Stimulated activated CD4-positive, alpha-beta T cell treated with anti-CD3 and anti-CD28 coated beads, Interleukin-1b, Interleukin-23, amount 100 ng/mL, for 48 hours (primary cell): Measurements from ENCODE around the gene ERN1.
A peak's percentile ranks its signal among the peaks of the same experiment; 100 is the strongest.

Experiments used
- DNase-seq: peaks from one replicate; pipeline ENCODE4 v3.0.0-alpha.2; 2020

Gene ERN1

DNA sequence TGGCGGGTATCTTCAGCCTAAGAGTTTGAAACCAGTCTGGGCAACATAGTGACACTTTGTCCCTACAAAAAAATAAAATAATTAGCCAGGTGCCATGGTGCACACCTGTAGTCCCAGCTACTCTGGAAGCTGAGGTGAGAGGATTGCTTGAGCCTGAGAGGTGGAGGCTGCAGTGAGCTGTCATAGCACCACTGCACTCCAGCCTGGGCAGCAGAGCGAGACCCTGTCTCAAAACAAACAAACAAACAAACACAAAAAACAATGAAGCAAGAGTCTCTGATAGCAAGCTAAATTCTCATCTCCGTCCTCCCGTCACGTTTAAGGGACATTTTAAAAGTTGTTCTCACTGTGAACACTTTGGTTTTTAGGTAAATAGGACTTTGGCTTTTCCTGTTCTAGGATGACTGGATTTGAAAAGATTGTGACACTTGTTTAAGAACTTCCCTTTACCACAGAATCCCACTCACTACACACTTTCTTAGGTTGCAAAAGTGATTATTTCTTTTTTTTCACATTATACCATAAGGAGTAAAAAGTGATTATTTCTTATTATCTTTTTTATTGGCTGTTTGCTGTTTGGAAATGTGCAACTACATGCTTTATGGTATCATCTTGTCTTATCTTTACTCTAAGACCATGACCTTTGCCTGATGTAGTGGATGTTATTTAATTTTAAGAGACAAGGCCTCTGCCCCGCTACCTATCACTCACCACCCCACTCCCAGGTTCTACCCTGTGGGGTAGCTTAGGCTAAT lies 4.4 kb upstream of the ERN1 start:
- no peak for DNase-seq

GRCh38 chr17:64133546-64134215 lies 3.7 kb upstream of the ERN1 start:
- DNase-seq = no peak

GRCh38 chr17:64131606-64132270 lies 1.8 kb upstream of the ERN1 start:
- no peak for DNase-seq

GRCh38 chr17:64130559-64131001 lies 636 bp upstream of the ERN1 start:
- peak; percentile 78 for DNase-seq

DNA sequence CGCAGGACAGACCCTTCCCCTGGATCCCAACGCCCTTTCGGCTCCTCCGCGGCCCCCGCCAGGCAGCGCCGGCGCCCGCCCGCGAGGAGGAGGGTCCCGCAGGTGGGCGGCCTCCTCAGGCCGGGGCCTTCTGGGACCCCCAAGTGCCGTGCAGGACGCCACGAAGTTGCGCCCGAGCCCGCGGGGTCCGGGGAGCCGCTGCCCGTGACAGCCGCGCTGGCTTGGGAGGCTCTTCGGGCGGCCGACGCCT lies 504 bp downstream of the ERN1 start:
- DNase-seq = no peak

GRCh38 chr17:64128787-64129514 lies 993 bp downstream of the ERN1 start:
- no peak for DNase-seq

GRCh38 chr17:64126918-64127317 lies 3.0 kb downstream of the ERN1 start:
- DNase-seq = no peak

DNA sequence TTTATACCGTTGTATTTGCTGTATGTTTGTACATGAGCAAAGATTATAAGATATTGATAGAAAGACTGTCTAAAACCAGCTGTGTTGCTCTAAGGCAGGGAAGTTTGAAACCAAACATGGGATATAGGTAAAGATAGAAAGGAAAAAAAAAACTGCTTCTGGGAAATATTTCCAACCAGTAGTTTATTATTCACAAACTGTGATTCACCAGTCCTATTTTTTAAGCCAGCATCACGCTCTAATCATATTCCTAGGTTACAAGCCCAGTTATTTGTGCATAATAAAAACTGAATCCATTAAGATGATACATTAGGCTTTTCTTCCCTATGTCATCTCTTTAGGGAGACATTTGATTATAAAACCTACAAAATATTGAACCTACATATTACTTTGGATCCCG lies 4.0 kb downstream of the ERN1 start:
- no peak for DNase-seq

- DNase-seq = no peak
These were observed 5.3 kb downstream of the ERN1 start for GRCh38 chr17:64124609-64125008.

DNA sequence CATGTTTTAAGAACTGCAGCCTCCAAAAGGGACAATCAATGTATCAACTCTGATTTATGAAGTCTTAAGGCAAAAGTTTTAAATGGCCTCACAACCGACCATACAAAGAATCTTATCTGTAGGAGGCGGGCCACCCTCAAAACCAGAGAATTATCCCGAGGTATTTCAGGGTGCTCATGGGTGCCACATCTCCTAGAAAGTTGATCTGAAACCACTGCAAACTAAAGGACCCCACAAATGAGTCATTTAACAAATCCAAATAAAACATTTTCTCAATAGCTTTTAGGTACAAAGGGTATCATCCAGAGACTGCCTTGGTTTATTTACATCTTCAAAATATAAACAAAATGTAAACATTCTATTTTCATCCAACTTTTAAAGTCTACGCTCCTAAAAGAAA lies 6.8 kb downstream of the ERN1 start:
- DNase-seq = no peak

DNA sequence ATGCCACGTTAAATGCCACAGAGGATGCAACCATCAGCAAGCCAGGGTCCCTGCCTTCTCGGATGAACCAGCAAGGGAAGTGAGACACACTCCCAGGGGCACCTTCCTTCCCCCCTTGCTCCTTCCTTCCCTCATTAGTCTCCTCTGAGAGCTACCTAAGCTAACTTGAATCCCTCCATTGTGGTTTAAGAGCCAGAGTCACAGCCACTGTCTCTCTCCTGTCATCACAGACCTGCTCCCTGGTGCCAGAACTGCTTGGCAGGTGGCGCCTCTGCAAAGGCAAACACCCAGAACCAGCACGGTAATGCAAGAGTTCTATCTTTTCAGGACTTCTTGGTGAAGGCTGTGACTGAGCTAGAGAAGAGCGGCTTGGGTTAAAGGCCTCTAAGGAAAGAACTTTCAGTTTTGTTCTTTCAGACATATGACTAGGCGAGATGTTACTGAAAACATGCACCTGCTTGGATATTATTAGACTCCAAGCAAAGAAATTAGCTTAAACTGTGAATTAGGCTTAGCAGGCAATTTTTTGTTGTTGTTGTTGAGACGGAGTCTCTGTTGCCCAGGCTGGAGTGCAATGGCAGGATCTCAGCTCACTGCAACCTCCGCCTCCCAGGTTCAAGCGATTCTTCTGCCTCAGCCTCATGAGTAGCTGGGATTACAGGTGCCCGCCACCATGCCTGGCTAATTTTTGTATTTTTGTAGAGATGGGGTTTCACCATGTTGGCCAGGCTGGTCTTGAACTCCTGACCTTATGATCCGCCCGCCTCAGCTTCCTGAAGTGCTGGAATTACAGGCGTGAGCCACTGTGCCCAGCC lies 8.8 kb downstream of the ERN1 start:
- DNase-seq = peak; percentile 49

DNA sequence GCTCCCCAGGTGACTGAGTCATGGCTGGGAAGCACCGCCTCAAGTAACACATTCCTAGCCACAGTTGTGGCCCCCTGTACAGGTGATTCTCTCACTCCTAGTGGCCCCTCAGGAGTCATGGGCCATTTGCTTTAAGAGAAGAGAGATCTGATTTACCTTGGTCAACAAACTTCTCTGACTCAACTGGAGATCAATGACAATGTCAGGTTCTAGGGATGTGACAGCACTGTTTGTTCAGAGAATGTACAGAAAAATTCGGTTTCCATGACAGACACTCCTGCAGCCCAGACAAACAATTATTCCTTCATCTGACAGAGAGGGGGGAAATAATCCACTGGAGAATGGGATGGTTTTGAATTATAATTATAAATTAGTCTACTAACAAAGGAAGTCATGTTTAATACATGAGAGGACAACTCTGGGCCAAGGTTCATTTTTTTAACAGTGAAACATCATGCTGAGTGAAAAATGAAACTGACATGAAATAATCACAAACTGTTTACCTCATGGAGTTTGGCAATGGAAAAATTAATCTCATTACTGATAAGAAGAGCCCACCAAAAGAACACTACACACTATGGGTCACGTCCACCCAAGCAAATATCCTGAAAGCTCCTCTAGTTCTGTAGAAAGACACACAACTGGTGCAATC lies 9.7 kb downstream of the ERN1 start:
- DNase-seq = no peak

DNA sequence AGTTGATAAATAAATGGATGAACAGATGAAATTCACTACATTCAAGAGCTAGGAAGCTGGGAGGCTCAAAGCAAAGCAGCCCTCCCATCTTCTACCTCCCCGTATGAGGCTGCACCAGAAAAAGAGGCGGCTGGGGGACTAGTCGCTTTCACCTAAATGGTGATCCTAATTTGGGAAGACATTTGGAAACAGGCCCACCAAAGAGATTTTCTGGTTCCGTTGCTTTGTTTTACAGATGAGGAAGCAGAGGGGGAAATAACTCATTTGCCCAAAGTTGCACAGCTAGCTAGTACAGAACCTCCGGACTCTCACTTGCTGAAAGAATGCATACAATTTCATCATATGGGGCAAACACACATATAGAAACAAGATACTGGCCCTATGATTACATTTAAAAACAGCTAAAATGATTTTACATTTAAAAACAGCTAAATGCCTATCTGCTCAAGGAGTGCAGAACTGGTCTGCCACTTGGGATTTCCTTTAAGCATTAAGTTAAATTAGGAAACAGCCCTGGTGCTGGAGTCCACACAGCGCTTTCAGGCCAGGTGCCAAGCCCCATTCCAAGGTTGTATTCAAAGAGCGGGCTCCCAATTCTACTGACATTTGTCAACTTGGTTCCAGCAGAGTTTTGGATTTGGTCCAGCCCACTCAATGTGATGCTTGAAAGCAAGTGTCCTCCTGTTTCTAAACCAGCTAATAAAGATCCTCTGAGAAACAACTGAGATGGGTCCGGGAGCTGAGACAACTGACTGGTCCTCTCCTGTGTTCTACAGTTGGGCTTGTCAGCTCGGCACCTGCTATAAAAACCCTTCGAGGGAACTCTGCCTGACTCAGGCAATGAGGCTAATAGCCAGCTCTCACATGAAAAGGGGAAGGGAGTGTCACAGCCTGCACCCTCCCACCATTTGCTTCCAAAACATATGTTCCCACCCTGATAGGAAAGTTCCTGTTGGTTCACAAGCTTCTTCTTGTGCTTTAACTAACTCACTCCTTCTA lies 11.7 kb downstream of the ERN1 start:
- no peak for DNase-seq

DNA sequence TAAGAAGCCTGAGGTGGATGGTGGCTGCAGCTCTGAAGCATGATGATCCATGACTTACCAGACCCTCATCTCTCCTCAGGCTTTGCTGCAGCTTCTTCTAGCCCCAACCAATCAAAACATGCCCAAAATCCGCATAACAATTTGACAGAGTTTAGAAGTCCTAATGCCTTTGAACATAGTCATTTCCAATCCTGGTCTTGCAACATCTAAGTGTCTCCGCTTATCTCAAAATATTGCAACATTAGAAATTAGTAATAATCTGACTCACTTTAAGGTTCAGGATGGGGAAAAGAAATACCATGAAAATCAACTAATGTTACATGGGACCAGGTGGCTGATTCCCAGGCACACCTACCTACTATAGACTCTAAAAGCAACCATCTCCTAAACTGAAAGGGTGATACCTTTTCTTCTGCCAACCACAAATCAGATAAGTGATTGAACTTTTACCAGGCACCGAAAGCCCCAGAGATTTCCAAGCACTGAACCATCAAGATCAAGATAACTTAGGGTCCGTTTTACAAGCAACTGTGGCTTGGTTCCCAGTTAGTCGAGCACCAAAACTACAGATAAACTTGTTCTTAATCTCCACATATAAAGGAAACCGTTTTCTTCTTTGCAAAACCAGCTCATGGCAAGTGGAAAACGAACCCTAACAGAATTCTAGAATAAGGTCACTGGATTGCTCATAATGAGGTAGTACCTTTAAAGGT lies 14.0 kb downstream of the ERN1 start:
- DNase-seq = no peak

GRCh38 chr17:64115043-64115698 lies 14.8 kb downstream of the ERN1 start:
- no peak for DNase-seq

GRCh38 chr17:64113006-64113405 lies 16.9 kb downstream of the ERN1 start:
- DNase-seq = no peak

GRCh38 chr17:64111831-64112230 lies 18.1 kb downstream of the ERN1 start:
- DNase-seq = no peak

GRCh38 chr17:64110379-64111152 lies 19.4 kb downstream of the ERN1 start:
- no peak for DNase-seq

GRCh38 chr17:64109400-64109799 lies 20.5 kb downstream of the ERN1 start:
- no peak for DNase-seq
